Astrocyte (in vitro differentiated cells and primary cell): Measurements from ENCODE around the gene FAHD2A. TPM values are rescaled to one million over a fixed set of nuclear protein-coding genes. Genes with fewer than 3 reads are reported as not detected.
"Not testable (repeated sequence)": the region's sequence is repeated elsewhere in the genome, so short reads cannot be mapped to it uniquely, and the experiment has no call there.

Experiments used
- DNase-seq: peaks from one replicate; pipeline ENCODE4 v3.0.0-alpha.2; 2010; ENCODE audit warnings: low read depth
- FAIRE-seq: peaks from 2 replicates; lab custom pipeline; 2011; peaks lifted over from hg19 to GRCh38; lab: Jason Lieb, UNC
- H2AFZ ChIP-seq: 2 replicates; pipeline ENCODE4 v1.6.0; 2012; ENCODE audit warnings: low read depth, low read length, inconsistent platforms
- H3K27ac ChIP-seq: 2 replicates; pipeline ENCODE4 v1.5.1; 2011; ENCODE audit warnings: low read depth, low read length, inconsistent platforms
- H3K27me3 ChIP-seq: 2 replicates; pipeline ENCODE4 v1.6.0; 2011; ENCODE audit warnings: low read length, inconsistent platforms; ENCODE audit not compliant: insufficient read depth
- H3K36me3 ChIP-seq: 2 replicates; pipeline ENCODE4 v1.5.1; 2011; ENCODE audit warnings: low read length, inconsistent platforms; ENCODE audit not compliant: insufficient read depth
- H3K4me1 ChIP-seq: 2 replicates; pipeline ENCODE4 v1.5.1; 2011; ENCODE audit warnings: low read length, inconsistent platforms; ENCODE audit not compliant: insufficient read depth
- H3K4me2 ChIP-seq: 2 replicates; pipeline ENCODE4 v1.6.0; 2012; ENCODE audit warnings: low read length, inconsistent platforms
- H3K4me3 ChIP-seq: 2 replicates; pipeline ENCODE4 v1.5.1; 2011; ENCODE audit warnings: low read depth, mild to moderate bottlenecking, low read length, inconsistent platforms; ENCODE audit not compliant: insufficient read depth
- H3K79me2 ChIP-seq: 2 replicates; pipeline ENCODE4 v1.6.0; 2012; ENCODE audit warnings: mild to moderate bottlenecking, low read length, inconsistent platforms; ENCODE audit not compliant: insufficient read depth
- H3K9ac ChIP-seq: 2 replicates; pipeline ENCODE4 v1.6.0; 2012; ENCODE audit warnings: mild to moderate bottlenecking, low read length, inconsistent platforms
- H3K9me3 ChIP-seq: 2 replicates; pipeline ENCODE4 v1.5.1; 2012; ENCODE audit warnings: low read depth, mild to moderate bottlenecking, low read length, inconsistent platforms; ENCODE audit not compliant: insufficient read depth
- H4K20me1 ChIP-seq: 2 replicates; pipeline ENCODE4 v1.6.0; 2012; ENCODE audit warnings: low read length, inconsistent platforms; ENCODE audit not compliant: insufficient read depth
- H3K27ac Mint-ChIP-seq: one replicate; pipeline ENCODE4 v1.8.0; 2021; ENCODE audit warnings: mild to moderate bottlenecking, mixed read lengths; ENCODE audit not compliant: unreplicated experiment
- H3K27me3 Mint-ChIP-seq: one replicate; pipeline ENCODE4 v1.8.0; 2021; ENCODE audit warnings: low read depth, mixed read lengths; ENCODE audit not compliant: unreplicated experiment
- H3K36me3 Mint-ChIP-seq: one replicate; pipeline ENCODE4 v1.8.0; 2021; ENCODE audit warnings: low read depth, mixed read lengths; ENCODE audit not compliant: unreplicated experiment
- H3K4me1 Mint-ChIP-seq: one replicate; pipeline ENCODE4 v1.8.0; 2021; ENCODE audit warnings: low read depth, mixed read lengths; ENCODE audit not compliant: unreplicated experiment
- H3K4me3 Mint-ChIP-seq: one replicate; pipeline ENCODE4 v1.8.0; 2021; ENCODE audit warnings: mild to moderate bottlenecking, moderate library complexity, mixed read lengths; ENCODE audit not compliant: unreplicated experiment
- H3K9me3 Mint-ChIP-seq: one replicate; pipeline ENCODE4 v1.8.0; 2021; ENCODE audit warnings: mild to moderate bottlenecking, mixed read lengths; ENCODE audit not compliant: unreplicated experiment
- total RNA-seq: library from RNA; stranded (reverse); gene quantifications from 2 replicates; pipeline ENCODE4 v1.2.1, GENCODE V29; 2021
- TF ChIP-seq, protein P1 (sequence below): IDR thresholded peaks from 2 replicates; pipeline ENCODE4 v1.5.1; 2011; ENCODE audit warnings: low read depth, mild to moderate bottlenecking, inconsistent platforms, low read length, moderate library complexity; ENCODE audit not compliant: insufficient read depth

Gene FAHD2A
- total RNA-seq, 1 donor from 2014 or later = 21.9 TPM

DNA sequence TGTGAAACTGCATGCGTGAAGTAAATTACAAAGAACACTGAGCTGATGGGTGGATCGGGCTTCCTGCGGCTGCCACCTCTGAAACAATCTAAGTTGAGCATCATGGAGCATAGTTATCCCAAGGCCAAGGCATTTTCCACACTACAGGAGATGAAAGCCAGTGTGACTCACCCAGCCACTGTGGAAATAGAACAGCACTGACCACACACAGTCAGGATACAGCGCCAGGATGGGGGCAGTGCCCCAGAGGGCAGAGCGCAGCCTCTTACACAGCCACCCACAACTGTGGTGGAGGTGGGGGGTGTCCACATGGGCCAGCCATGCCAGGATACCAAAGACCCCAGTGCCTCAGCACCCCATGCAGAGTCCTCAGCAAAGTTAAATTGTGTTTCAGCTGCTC lies 8.7 kb downstream of the FAHD2A start:
- not testable (repeated sequence) for H3K27me3 Mint-ChIP-seq, H3K4me3 Mint-ChIP-seq, H3K27ac ChIP-seq, H3K79me2 ChIP-seq, H3K9me3 Mint-ChIP-seq, H4K20me1 ChIP-seq, H3K9me3 ChIP-seq, H3K27ac Mint-ChIP-seq, H3K27me3 ChIP-seq, H3K9ac ChIP-seq, FAIRE-seq, H3K4me3 ChIP-seq, H2AFZ ChIP-seq, H3K4me1 ChIP-seq, H3K36me3 ChIP-seq
- peak overlapping the region; percentile 44 for H3K4me2 ChIP-seq
- peaks cover 11% of the 10 kb centered on the region for H3K4me1 Mint-ChIP-seq
- peak; percentile 65 for DNase-seq
- H3K36me3 Mint-ChIP-seq = peaks cover 14% of the 10 kb centered on the region

DNA sequence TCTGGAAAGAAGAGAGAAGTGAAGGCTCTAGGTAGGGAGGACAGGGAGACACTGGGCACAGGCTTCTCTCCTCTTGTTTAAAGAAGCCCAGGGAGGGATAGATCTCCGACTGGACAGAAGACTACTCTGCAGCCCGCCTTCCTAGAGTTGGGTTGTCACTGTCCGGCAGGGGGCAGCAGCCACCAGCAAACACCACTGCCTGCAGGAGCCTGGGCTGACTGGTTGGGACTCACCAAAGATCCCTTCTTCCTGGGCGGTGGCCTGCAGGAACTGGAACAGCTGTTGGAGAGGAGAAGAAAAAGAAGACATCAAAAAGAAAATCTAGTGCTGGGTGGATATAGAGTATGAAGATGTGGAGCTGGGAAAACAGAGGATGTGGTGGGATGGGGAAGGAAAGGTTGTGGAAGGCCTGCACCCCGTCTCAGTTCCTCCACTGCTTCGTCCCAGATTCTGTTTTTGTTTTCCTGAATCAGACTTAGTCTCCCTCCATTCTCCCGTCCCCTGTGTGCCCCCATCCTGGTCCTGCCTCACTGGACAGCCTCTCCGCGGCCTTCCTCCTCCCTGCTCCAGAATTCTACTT lies 11.6 kb downstream of the FAHD2A start:
- not testable (repeated sequence) for H3K9me3 Mint-ChIP-seq, H3K9ac ChIP-seq, H3K27ac ChIP-seq, FAIRE-seq, H4K20me1 ChIP-seq, H3K4me1 ChIP-seq, H2AFZ ChIP-seq, H3K36me3 ChIP-seq, H3K79me2 ChIP-seq, H3K9me3 ChIP-seq, H3K27me3 ChIP-seq, H3K27ac Mint-ChIP-seq, H3K27me3 Mint-ChIP-seq, H3K4me3 Mint-ChIP-seq, H3K4me2 ChIP-seq, H3K4me3 ChIP-seq
- Mint-ChIP-seq H3K4me1 (peaks cover 11% of the 10 kb centered on the region), H3K36me3 (peaks cover 10% of the 10 kb centered on the region)
- peak; percentile 31 for DNase-seq
- TF ChIP-seq, protein P1, sequence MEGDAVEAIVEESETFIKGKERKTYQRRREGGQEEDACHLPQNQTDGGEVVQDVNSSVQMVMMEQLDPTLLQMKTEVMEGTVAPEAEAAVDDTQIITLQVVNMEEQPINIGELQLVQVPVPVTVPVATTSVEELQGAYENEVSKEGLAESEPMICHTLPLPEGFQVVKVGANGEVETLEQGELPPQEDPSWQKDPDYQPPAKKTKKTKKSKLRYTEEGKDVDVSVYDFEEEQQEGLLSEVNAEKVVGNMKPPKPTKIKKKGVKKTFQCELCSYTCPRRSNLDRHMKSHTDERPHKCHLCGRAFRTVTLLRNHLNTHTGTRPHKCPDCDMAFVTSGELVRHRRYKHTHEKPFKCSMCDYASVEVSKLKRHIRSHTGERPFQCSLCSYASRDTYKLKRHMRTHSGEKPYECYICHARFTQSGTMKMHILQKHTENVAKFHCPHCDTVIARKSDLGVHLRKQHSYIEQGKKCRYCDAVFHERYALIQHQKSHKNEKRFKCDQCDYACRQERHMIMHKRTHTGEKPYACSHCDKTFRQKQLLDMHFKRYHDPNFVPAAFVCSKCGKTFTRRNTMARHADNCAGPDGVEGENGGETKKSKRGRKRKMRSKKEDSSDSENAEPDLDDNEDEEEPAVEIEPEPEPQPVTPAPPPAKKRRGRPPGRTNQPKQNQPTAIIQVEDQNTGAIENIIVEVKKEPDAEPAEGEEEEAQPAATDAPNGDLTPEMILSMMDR = peak; percentile 57

DNA sequence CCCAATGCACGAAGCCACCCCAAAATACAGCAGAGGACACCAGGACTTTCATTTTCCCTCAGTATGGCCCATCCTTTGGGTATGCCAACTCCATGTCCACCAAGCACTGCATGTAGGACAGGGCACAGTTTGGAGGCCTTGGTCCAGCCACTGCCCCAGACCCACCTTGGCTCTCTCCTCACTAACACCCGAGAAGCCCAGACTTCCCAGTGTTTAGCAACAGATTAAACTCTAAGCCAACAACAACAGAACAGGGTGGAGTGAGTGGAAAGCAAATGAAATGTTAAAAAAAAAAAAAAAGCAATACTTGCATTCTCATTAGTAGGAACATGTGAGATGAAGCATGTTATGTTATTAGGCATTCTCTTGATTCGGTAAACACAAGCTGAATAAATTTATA lies 12.6 kb downstream of the FAHD2A start:
- not testable (repeated sequence) for H2AFZ ChIP-seq, H3K79me2 ChIP-seq, H4K20me1 ChIP-seq, FAIRE-seq, H3K27me3 Mint-ChIP-seq, H3K9me3 ChIP-seq, H3K27ac ChIP-seq, DNase-seq, H3K4me2 ChIP-seq, H3K9me3 Mint-ChIP-seq, H3K4me3 ChIP-seq, H3K36me3 ChIP-seq, H3K9ac ChIP-seq, H3K27me3 ChIP-seq, H3K36me3 Mint-ChIP-seq, H3K4me1 ChIP-seq, H3K4me3 Mint-ChIP-seq
- peak overlapping the region; percentile 26 for H3K27ac Mint-ChIP-seq
- peaks cover 11% of the 10 kb centered on the region for H3K4me1 Mint-ChIP-seq

DNA sequence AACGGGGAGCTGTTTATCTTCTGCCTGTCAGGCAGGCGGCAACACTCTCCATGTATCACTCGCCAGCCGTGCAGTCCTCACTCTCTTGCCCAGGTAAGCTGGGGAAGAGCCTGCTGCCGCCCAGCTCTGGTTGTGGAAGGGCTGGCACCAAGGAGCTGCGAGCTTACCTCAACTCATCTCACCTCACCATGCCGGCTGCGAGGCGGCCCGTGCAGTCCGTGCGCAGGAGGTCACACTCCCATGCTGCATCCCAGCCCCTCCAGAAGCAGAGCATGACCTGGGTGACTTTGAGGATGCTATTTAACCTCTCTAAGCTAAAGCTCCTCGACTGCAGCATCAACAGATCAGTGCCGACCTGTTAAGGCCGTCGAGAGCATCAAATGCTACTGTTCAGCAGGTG lies 13.1 kb downstream of the FAHD2A start:
- not testable (repeated sequence) for H3K9me3 Mint-ChIP-seq, H3K36me3 Mint-ChIP-seq, H3K27me3 ChIP-seq, FAIRE-seq, H3K4me3 Mint-ChIP-seq, H2AFZ ChIP-seq, H4K20me1 ChIP-seq, H3K27me3 Mint-ChIP-seq, H3K27ac ChIP-seq, H3K9ac ChIP-seq, H3K36me3 ChIP-seq, H3K9me3 ChIP-seq, H3K4me2 ChIP-seq, DNase-seq, H3K79me2 ChIP-seq, H3K4me1 ChIP-seq, H3K4me3 ChIP-seq, H3K27ac Mint-ChIP-seq
- peaks cover 11% of the 10 kb centered on the region for H3K4me1 Mint-ChIP-seq

DNA sequence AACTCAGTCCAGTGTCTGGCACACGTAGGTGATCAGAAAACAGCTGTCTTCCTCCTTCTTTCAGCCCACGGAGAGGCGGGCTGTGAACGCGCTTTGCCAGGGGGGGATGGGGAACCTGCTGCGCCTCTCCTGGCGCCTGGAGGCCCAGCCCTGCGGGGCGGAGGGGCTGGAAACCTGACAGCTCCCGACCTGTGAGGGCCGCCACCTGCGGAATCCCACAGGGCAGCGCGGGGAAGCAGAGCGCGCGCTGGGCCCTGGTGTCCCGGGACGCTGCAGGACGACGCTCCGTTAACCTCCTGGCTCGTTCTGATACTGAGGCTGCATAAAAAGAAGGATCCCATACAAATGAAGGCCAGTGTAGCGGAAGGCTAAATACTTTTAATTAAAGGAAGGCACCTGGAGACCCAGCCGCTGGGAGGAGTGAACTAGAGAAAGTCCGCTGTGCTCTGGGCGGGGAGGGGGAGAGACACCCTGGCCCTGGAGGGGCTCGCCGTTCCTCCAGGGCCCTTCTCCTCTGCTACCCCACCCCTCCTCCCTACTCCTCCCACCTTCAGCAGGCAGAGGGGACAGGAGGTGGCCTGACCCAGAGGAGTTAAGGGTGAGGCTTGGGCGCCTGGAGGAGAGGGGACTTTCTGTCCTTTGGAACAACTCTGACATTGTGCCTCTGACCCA lies 24.8 kb downstream of the FAHD2A start:
- H3K4me1 Mint-ChIP-seq, H3K9ac ChIP-seq, H3K4me3 ChIP-seq, H3K27me3 Mint-ChIP-seq, H3K36me3 ChIP-seq, DNase-seq, H3K27ac ChIP-seq, H3K9me3 ChIP-seq, FAIRE-seq, H3K36me3 Mint-ChIP-seq, H3K27ac Mint-ChIP-seq, H2AFZ ChIP-seq, H3K79me2 ChIP-seq, H3K27me3 ChIP-seq, H3K4me3 Mint-ChIP-seq, H4K20me1 ChIP-seq, H3K4me2 ChIP-seq, H3K9me3 Mint-ChIP-seq, H3K4me1 ChIP-seq: not testable (repeated sequence)
